ENCODE data around the gene LRRC8C.

DNA sequence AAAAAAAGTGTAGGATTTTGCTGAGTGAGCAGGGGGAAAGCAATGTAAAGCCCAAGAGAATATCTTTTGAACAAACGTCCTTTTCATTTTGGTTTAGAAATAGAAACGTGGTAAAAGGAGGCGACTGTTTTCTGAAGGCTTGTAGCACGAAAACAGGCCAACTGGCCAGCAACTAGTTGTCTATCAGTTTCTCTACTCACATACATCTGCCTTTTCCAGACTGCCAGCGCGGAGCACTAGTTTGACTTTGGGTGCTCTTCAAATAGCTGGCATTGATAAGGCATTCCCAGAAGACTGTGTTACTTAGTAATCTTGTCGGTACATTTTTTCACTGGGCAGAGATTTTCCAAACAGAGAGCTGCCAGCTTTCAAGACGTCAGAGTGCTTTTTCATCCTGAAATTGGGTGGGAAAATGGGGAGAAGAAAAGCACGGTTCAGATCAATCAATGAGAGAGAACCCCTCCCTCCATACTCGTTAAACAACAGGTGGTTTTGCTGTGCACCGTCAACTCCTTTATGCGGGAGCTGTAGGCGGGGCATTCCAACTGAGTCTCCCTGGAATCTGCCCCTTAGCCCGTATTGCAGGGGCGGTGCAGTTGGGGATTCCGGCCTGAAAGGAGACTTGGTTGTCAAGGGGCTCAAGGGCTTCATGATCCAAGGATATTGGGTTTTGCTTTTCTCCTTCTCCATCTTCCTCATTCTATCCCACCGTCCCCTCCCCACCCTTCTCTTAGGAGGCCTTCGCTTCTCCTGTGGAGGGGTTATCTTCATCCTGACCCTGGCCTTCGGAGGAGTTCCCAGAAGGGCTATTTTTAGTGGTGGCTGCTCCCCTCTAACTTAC is 884 bp upstream of the LRRC8C start:
- no peak for TF ChIP-seq POLR2A (IDR thresholded peaks at IDR 0.05)
- TF ChIP-seq, protein P1, sequence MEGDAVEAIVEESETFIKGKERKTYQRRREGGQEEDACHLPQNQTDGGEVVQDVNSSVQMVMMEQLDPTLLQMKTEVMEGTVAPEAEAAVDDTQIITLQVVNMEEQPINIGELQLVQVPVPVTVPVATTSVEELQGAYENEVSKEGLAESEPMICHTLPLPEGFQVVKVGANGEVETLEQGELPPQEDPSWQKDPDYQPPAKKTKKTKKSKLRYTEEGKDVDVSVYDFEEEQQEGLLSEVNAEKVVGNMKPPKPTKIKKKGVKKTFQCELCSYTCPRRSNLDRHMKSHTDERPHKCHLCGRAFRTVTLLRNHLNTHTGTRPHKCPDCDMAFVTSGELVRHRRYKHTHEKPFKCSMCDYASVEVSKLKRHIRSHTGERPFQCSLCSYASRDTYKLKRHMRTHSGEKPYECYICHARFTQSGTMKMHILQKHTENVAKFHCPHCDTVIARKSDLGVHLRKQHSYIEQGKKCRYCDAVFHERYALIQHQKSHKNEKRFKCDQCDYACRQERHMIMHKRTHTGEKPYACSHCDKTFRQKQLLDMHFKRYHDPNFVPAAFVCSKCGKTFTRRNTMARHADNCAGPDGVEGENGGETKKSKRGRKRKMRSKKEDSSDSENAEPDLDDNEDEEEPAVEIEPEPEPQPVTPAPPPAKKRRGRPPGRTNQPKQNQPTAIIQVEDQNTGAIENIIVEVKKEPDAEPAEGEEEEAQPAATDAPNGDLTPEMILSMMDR (IDR thresholded peaks at IDR 0.05) = no peak

Data from right lobe of liver (tissue), 4 donors.